Epithelial cell of proximal tubule (primary cell): ENCODE measurements around the gene ANKMY1. TPM values are rescaled to one million over a fixed set of nuclear protein-coding genes. Genes with fewer than 3 reads are reported as not detected.

Experiments used
- DNase-seq: peaks from one replicate; pipeline ENCODE4 v3.0.0-alpha.2; 2011; ENCODE audit warnings: low read depth
- H3K4me3 ChIP-seq: 2 replicates; pipeline ENCODE4 v1.5.1; 2011; ENCODE audit warnings: low read depth, mild to moderate bottlenecking, low read length
- CTCF ChIP-seq: conservative IDR thresholded peaks from 2 replicates; pipeline ENCODE4 v1.5.1; 2012; ENCODE audit warnings: low read depth, mild to moderate bottlenecking, low read length
- total RNA-seq: library from RNA; depleted of rRNA; stranded (reverse); fragments of >200 nt; gene quantifications from 2 replicates; pipeline ENCODE4 v1.2.3, GENCODE V29; 2015

The ANKMY1 gene
- total RNA-seq, 1 donor from 2014 or later = 4.0 TPM

GRCh38 chr2:240579071-240579762 is 21.4 kb upstream of the ANKMY1 start:
- H3K4me3 ChIP-seq = no peak overlapping the region
- DNase-seq = no peak
- no peak for TF ChIP-seq CTCF

GRCh38 chr2:240578488-240578887 is 20.7 kb upstream of the ANKMY1 start:
- no peak overlapping the region for H3K4me3 ChIP-seq
- TF ChIP-seq CTCF = no peak
- DNase-seq = no peak

GRCh38 chr2:240578110-240578450 is 20.3 kb upstream of the ANKMY1 start:
- no peak for DNase-seq
- H3K4me3 ChIP-seq = no peak overlapping the region
- TF ChIP-seq CTCF = no peak

- H3K4me3 ChIP-seq = no peak overlapping the region
- no peak for TF ChIP-seq CTCF
- DNase-seq = no peak
Observed at GRCh38 chr2:240577281-240578109, 19.7 kb upstream of the ANKMY1 start.

- no peak overlapping the region for H3K4me3 ChIP-seq
- no peak for TF ChIP-seq CTCF
- DNase-seq = no peak
Observed at GRCh38 chr2:240576436-240577205, 18.8 kb upstream of the ANKMY1 start.

GRCh38 chr2:240576036-240576435 is 18.2 kb upstream of the ANKMY1 start:
- no peak for DNase-seq
- H3K4me3 ChIP-seq = no peak overlapping the region
- TF ChIP-seq CTCF = no peak
